Right lobe of liver (tissue), 6 donors: ENCODE results near the gene MRPS25. TPM values are rescaled to one million over a fixed set of nuclear protein-coding genes. Genes with fewer than 3 reads are reported as not detected.
"Not testable (repeated sequence)": the region's sequence is repeated elsewhere in the genome, so short reads cannot be mapped to it uniquely, and the experiment has no call there.

ENCODE experiments used
- ATAC-seq, 4 donors: fragments of 200-7000 bp; cut with Tn5 transposase; one replicate each; pipeline ENCODE4 v1.9.1; 2020; ENCODE audit warnings: mild to moderate bottlenecking in 4 of 4, moderate library complexity in 4 of 4
- DNase-seq, 3 donors: peaks; one replicate each; pipeline ENCODE4 v3.0.0-alpha.2; 2020
- H3K27ac ChIP-seq, 3 donors: fragments of 200-600 bp; one replicate each; pipeline ENCODE4 v1.8.0; 2022
- H3K27me3 ChIP-seq, 2 donors: fragments of 200-600 bp; one replicate each; pipeline ENCODE4 v1.8.0; 2022
- H3K36me3 ChIP-seq, 4 donors: fragments of 200-600 bp; sonication (generic) in 1 of 4; one replicate each; pipeline versions ENCODE4 v1.5.1 to v1.8.0; 2017 to 2022; ENCODE audit warnings: control low read depth in 1 of 4
- H3K4me1 ChIP-seq, 4 donors: fragments of 200-600 bp; sonication (generic) in 1 of 4; one replicate each; pipeline versions ENCODE4 v1.5.1 to v1.8.0; 2017 to 2022; ENCODE audit warnings: control low read depth in 1 of 4
- H3K4me3 ChIP-seq, 3 donors: fragments of 200-600 bp; one replicate each; pipeline ENCODE4 v1.8.0; 2022
- H3K9me3 ChIP-seq, 4 donors: fragments of 200-600 bp; sonication (generic) in 1 of 4; one replicate each; pipeline versions ENCODE4 v1.5.1 to v1.8.0; 2017 to 2022; ENCODE audit warnings: control low read depth in 1 of 4
- POLR2A ChIP-seq: fragments of 450-650 bp; IDR thresholded peaks from one replicate; pipeline ENCODE4 v1.6.1; 2017; ENCODE audit warnings: antibody characterized with exemption, mild to moderate bottlenecking
- WGBS: methylation state at CpG from one replicate; pipeline ENCODE4 v1.1.6; 2018; ENCODE audit warnings: low coverage, low lambda C conversion rate; ENCODE audit not compliant: insufficient coverage; ENCODE audit errors: missing lambda C conversion rate; 5-methylcytosine and 5-hydroxymethylcytosine counted together
- intact Hi-C, 2 donors: fragments of 100-400 bp; cut with DNase I; formaldehyde crosslinking; loops; one replicate each; pipeline versions ENCODE4 v1.11.2 to v1.14.1; 2022
- total RNA-seq, 6 experiments: library from RNA; depleted of rRNA in 2 of 6; stranded (reverse); fragments of >200 nt in 2 of 6; fragmentation: NEBNext Ultra II Directional in 3 of 6; extraction: Animal tissue kit (Norgen Biotek cat#: 25700) in 3 of 6; gene quantifications; one replicate each; pipeline versions ENCODE4 v1.1.0 to v1.2.4, GENCODE V29; 2016 to 2023
- TF ChIP-seq, protein P1 (sequence below), 4 donors: fragments of 200-600 bp in 3 of 4; fragments of 450-650 bp in 1 of 4; IDR thresholded peaks; one replicate each; pipeline versions ENCODE4 v1.5.1 to v1.8.0; 2016 to 2022; ENCODE audit warnings: antibody characterized with exemption in 4 of 4, mild to moderate bottlenecking in 2 of 4
- donor health status: DM: no; HTN: yes; CAD: no.
- donor health status: DM: no; HTN: no; CAD: no.
- donor health status: DM: no; HTN: no; CAD: no.
- donor health status: DM: no; HTN: yes; CAD: no.
- donor health status: DM: no; HTN: yes; CAD: no.

The MRPS25 gene
- total RNA-seq, 6 experiments from 2014 or later: 36.8 to 53.6 (median 48.0) TPM

DNA sequence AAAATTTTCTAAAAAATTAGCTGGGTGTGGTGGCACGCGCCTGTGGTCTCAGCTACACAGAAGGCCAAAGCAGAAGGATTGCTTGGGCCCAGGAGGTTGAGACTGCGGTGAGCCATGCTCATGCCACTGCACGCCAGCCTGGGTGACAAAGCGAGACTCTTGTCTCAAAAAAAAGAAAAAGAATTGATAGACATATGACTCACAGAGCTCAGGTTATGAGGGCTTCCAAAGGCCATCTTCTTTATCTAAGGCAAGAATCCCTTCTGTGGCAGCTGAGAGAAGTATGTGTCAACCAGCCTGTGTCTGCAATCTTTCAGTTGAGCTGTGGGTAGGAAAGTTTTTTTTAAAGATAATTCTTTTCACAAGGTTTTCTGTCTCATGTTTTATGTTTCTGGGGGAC is 53.9 kb downstream of the MRPS25 start:
- intact Hi-C loops: no loop called here
- H3K27ac ChIP-seq: no peak overlapping the region
- WGBS: no CpG with 5 or more reads among the region's 5 CpGs
- H3K9me3 ChIP-seq: no peaks in the 10 kb centered on the region
- ATAC-seq (no peak), DNase-seq (no peak)
- H3K4me3 ChIP-seq: no peak overlapping the region
- no peaks in the 10 kb centered on the region for H3K4me1 ChIP-seq
- H3K27me3 ChIP-seq: no peaks in the 10 kb centered on the region
- TF ChIP-seq, protein P1, sequence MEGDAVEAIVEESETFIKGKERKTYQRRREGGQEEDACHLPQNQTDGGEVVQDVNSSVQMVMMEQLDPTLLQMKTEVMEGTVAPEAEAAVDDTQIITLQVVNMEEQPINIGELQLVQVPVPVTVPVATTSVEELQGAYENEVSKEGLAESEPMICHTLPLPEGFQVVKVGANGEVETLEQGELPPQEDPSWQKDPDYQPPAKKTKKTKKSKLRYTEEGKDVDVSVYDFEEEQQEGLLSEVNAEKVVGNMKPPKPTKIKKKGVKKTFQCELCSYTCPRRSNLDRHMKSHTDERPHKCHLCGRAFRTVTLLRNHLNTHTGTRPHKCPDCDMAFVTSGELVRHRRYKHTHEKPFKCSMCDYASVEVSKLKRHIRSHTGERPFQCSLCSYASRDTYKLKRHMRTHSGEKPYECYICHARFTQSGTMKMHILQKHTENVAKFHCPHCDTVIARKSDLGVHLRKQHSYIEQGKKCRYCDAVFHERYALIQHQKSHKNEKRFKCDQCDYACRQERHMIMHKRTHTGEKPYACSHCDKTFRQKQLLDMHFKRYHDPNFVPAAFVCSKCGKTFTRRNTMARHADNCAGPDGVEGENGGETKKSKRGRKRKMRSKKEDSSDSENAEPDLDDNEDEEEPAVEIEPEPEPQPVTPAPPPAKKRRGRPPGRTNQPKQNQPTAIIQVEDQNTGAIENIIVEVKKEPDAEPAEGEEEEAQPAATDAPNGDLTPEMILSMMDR (IDR thresholded peaks at IDR 0.05): no peak
- H3K36me3 ChIP-seq: peaks cover 0 to 24% (median 8%) of the 10 kb centered on the region in 4 donors

DNA sequence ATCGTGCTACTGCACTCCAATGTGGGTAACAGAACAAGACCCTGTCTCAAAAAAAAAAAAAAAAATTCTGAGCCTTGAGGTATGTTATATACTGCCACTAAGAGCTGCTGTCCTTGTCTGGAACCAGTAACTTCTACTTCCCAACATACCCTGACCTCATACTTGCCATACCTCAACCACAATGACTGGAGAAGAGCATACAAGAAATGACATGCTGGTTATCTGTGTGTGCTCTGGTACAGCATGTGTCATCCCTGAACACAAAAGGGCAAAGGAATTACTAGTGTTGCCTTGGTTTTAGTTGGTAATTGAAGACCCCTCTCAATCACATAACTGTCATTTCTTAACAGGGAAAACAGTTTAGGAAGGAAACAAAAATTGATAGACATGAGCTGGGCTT is 54.5 kb downstream of the MRPS25 start:
- Histone ChIP-seq H3K27ac (no peak overlapping the region), H3K4me1 (no peaks in the 10 kb centered on the region), H3K4me3 (no peak overlapping the region), H3K36me3 (peaks cover 0 to 19% (median 8%) of the 10 kb centered on the region in 4 donors), H3K9me3 (no peaks in the 10 kb centered on the region), H3K27me3 (no peaks in the 10 kb centered on the region)
- intact Hi-C loops: no loop called here
- no peak for ATAC-seq
- DNase-seq: no peak
- WGBS: 100% methylated on average over 1 of the region's 1 CpG
- no peak for TF ChIP-seq POLR2A
- TF ChIP-seq, protein P1 (IDR thresholded peaks at IDR 0.05): no peak

DNA sequence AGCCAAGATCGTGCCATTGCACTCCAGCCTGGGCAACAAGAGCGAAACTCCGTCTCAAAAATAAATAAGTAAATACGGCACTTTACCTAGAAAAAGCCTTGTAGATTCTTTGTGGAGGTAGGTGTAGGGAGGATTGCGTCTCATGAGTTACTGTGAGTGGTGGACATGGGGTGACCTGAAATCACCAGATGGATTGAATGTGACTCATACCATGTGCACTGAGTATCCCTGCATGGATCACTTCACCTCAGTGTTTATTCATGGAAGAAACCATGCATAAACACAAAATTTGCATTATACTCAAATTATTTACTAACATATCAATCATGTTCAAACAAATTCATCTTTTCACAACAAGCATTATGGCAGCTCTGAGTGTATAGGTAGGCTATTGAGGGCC is 55.9 kb downstream of the MRPS25 start:
- peaks cover 0 to 8% (median 5%) of the 10 kb centered on the region in 4 donors for H3K36me3 ChIP-seq
- H3K27me3 ChIP-seq: no peaks in the 10 kb centered on the region
- intact Hi-C loops: no loop called here
- no peak for DNase-seq
- no peak overlapping the region for H3K27ac ChIP-seq
- TF ChIP-seq, protein P1 (IDR thresholded peaks at IDR 0.05): no peak
- no peak for TF ChIP-seq POLR2A
- no peaks in the 10 kb centered on the region for H3K9me3 ChIP-seq
- H3K4me3 ChIP-seq: no peak overlapping the region
- H3K4me1 ChIP-seq: no peaks in the 10 kb centered on the region
- ATAC-seq: no peak
- WGBS: 95% methylated on average over 5 of the region's 5 CpGs

DNA sequence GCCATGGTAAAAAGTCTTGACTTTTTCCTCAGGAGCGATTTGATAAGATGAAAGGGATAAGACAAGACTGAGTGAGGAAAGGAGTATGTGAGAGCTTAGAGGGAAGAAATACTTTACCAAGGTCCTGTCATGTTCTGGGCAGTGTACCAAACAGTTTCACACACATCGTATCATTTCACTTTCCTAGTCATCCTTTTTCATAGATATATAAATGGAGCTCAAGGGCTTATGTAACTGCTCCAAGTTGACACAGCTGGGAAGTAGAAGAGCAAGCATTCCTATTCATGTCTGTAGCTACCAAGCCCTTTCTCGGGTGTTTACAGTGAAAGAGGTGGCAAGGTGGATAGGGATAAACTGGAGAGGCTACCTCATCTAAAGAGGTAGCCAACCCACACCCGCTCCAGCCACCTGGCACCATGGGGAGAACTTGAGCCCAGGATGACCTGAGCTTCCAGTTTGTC is 57.4 kb downstream of the MRPS25 start:
- Histone ChIP-seq H3K27ac (no peak overlapping the region), H3K4me1 (no peaks in the 10 kb centered on the region), H3K4me3 (no peak overlapping the region), H3K36me3 (no peaks in the 10 kb centered on the region), H3K9me3 (no peaks in the 10 kb centered on the region), H3K27me3 (no peaks in the 10 kb centered on the region)
- WGBS: 67% methylated on average over 3 of the region's 4 CpGs
- no peak for TF ChIP-seq POLR2A
- TF ChIP-seq, protein P1 (IDR thresholded peaks at IDR 0.05): no peak
- intact Hi-C loops: no loop called here
- DNase-seq (no peak), ATAC-seq (no peak)

DNA sequence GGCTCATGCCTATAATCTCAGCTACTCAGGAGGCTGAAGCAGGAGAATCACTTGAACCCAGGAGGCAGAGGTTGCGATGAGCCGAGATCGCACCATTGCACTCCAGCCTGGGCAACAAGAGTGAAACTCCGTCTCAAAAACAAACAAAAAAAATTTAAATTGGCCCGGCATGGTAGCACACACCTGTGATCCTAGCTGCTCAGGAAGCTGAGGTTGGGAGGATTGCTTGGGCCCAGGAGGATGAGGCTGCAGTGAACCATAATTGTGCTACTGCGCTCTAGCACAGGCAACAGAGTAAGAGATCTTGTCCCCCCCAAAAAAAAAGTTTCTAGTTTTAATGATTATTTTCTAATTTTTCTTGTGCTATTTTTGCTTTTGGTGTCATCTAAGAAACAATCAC is 65.9 kb downstream of the MRPS25 start:
- H3K4me1 ChIP-seq, H3K4me3 ChIP-seq, H3K36me3 ChIP-seq, H3K27ac ChIP-seq, H3K9me3 ChIP-seq, ATAC-seq, H3K27me3 ChIP-seq, DNase-seq, intact Hi-C loops: not testable (repeated sequence)
- WGBS: 83% methylated on average over 6 of the region's 6 CpGs

Other genes starting within 250 kb of the MRPS25 start
- gene FGD5, start 246.4 kb downstream of the MRPS25 start, total RNA-seq: 1 to 10 TPM; 3.4 to 8.9 (median 5.9) TPM
- 10 to 100 TPM; 10.8 to 18.6 (median 12.2) TPM for gene NR2C2, start 117.7 kb downstream of the MRPS25 start, total RNA-seq
- 10 to 100 TPM; 10.5 to 13.9 (median 11.5) TPM for gene RBSN, start 33.8 kb upstream of the MRPS25 start, total RNA-seq
- gene CAPN7, start 140.9 kb upstream of the MRPS25 start, total RNA-seq: 10 to 100 TPM; 20.1 to 32.8 (median 23.1) TPM